Measurements from ENCODE around the gene ZNF770. TPM values are rescaled to one million over a fixed set of nuclear protein-coding genes. Genes with fewer than 3 reads are reported as not detected.
A peak's percentile ranks its signal among the peaks of the same experiment; 100 is the strongest.
"Not testable (repeated sequence)": the region's sequence is repeated elsewhere in the genome, so short reads cannot be mapped to it uniquely, and the experiment has no call there.

ZNF770 gene
- total RNA-seq, 1 experiment from 2014 or later: 22.9 TPM

DNA sequence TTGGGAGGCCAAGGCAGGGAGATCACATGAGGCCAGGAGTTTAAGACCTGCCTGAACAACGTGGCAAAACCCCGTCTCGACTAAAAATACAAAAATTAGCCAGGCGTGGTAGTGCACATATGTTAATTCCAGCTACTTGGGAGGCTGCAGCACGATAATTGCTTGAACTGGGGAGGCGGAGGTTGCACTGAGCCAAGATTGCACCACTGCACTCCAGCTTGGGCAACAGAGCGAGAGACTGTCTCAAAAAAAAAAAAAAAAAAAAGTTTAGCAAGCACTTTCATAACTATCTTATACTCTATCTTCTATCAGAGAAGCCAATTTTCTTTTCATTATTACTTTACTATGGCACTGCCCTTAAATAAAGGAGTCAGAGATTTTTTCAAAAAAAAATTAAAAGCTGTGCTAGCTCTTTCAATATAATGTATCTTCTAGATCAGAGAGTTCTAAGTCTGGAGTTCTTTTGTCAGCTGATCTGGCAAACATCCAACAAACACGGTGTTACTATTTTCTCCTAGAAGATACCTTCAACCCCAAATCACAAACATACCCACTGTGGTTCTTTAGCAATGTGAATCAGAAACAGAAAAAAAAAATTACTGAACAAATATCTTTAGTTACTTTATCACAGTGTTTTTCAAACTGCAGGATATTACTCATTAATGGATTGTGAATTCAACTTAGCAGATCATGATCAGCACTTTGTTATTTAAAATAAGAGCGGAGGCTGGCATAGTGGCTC lies 3.0 kb downstream of the ZNF770 start:
- DNase-seq (ENCODE audit: low read depth): no peak

GRCh38 chr15:34976743-34977142 lies 11.3 kb downstream of the ZNF770 start:
- no peak for DNase-seq (ENCODE audit: low read depth)

- DNase-seq (ENCODE audit: low read depth): no peak
Observed at GRCh38 chr15:34976073-34976472, 12.0 kb downstream of the ZNF770 start.

GRCh38 chr15:34973512-34973911 lies 14.6 kb downstream of the ZNF770 start:
- DNase-seq (ENCODE audit: low read depth): no peak

DNA sequence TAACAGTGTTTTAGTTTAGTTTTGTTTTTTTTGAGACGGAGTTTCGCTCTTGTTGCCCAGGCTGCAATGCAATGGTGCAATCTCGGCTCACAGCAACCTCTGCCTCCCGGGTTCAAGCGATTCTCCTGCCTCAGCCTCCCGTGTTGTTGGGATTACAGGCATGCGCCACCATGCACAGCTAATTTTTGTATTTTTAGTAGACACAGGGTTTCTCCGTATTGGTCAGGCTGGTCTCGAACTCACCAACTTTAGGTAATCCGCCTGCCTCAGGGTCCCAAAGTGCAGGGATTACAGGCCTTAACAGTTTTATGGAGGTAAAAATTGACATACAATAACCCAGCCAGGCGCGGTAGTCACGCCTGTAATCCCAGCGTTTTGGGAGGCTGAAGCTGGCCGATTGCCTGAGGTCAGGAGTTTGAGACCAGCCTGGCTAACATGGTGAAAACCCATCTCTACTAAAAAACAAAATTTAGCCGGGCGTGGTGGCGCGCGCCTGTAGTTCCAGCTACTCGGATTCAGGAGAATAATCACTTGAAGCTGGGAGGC lies 17.9 kb downstream of the ZNF770 start:
- not testable (repeated sequence) for DNase-seq (ENCODE audit: low read depth)

GRCh38 chr15:34969340-34970097 lies 18.6 kb downstream of the ZNF770 start, which contains the start of gene AQR:
AQR (minus strand) TSS chr15:34969742; CDS start chr15:34969613, 129 bp downstream.
- peak; percentile 97 for DNase-seq (ENCODE audit: low read depth)

GRCh38 chr15:34964277-34964676 lies 23.8 kb downstream of the ZNF770 start:
- no peak for DNase-seq (ENCODE audit: low read depth)

DNA sequence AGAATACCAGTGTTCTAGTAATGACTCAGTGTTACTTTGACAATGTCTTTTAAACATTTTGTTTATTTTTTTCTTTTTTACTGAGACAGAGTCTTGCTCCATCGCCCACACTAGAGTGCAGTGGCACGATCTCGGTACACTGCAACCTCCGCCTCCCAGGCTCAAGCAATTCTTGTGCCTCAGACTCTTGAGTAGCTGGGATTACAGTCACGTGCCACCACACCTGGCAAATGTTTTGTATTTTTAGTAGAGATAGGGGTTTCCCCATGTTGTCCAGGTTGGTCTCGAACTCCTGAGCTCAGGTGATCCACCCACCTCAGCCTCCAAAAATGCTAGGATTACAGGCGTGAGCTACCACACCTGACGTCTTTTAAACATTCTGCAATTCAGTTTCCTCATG lies 34.2 kb downstream of the ZNF770 start:
- DNase-seq (ENCODE audit: low read depth): no peak

DNA sequence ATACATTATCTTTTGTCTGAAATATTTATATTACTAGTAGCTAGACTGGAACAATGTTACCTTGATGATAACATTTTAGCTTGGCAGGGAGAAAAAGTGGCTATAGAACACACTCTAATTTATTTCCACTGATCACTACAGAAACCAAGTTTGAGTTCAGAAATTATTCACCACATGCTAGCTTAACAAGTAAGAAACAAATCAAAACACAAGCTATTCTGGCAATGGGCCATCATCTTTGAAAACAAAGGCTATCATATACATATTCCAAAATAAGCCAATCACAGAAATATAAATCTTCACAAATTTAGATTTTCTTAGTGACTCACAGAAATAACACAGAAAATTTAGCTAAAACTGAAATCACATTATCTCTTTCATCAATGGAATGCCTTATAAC lies 35.6 kb downstream of the ZNF770 start:
- DNase-seq (ENCODE audit: low read depth): no peak

DNA sequence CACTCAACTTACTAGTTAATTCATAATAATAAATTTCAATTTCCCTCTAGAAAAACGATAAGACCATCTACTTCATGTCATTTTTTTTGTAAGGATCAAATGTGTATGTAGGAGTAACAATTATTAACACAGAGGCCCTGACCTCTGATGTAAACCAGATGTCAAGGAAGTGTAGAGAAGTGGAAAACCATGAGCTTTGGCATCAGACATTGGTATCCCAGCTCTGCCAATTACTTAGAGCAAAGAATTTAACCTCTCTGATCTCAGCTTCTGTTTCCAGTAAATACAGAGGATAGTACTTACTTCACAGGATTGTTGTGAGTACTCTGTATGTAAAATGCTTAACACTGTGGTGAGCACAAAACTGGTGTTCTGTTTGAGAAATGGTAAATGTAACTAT lies 36.1 kb downstream of the ZNF770 start:
- no peak for DNase-seq (ENCODE audit: low read depth)

DNA sequence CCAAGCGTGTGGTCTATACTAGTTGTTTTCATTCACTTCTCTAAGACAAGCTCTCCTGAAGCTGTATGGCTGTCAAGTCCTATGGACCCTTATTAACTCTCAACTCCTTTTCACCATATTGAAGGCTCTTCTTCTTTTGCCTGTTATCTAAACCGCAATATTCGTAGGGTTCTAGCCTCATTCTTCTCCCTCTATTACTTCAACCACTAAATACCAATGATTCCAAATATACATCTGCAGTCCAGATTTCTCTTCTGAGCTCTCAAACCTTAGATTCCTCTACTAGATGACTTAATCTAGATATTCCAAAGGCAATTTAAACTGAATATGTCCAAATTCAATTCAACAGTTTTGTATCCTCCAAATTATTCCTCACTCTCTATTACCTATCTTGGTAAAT lies 43.2 kb downstream of the ZNF770 start:
- DNase-seq (ENCODE audit: low read depth): no peak

GRCh38 chr15:34943711-34944110 lies 44.4 kb downstream of the ZNF770 start:
- DNase-seq (ENCODE audit: low read depth): no peak

DNA sequence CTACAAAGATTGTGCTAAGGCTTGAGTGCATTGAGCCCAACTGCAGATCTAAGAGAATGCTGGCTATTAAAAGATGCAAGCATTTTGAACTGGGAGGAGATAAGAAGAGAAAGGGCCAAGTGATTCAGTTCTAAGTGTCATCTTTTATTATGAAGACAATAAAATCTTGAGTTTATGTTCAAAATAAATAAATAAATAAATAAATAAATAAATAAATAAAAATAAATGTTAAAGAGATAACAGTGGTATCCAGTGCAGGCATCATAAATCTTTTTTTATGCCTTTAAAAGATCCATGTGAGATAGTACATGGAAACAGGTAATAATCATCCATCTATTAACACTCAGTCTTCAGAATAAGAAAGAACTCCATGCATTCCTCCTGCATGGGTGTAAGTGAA lies 44.8 kb downstream of the ZNF770 start:
- not testable (repeated sequence) for DNase-seq (ENCODE audit: low read depth)

- no peak for DNase-seq (ENCODE audit: low read depth)
Observed at GRCh38 chr15:34942363-34942762, 45.7 kb downstream of the ZNF770 start.

DNA sequence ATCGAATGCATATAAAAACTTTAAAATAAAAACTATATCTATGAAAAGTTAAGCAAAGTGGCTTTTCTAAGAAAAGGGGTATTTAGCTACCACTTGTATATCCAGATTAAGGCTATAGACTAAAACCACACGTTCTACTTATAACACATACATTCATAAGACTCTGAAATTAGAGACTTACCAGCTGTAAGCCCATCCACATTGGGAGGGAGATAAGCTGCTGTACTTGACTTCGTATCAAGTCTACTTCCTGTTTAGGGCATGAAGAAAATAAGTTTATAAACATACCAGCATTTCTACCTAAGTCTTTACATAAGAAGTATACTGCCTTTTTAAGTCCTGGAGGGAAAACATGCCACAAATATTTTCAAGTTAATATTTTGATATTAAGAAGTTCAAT lies 46.3 kb downstream of the ZNF770 start:
- DNase-seq (ENCODE audit: low read depth): no peak

GRCh38 chr15:34941185-34941698 lies 46.8 kb downstream of the ZNF770 start:
- DNase-seq (ENCODE audit: low read depth): no peak

DNA sequence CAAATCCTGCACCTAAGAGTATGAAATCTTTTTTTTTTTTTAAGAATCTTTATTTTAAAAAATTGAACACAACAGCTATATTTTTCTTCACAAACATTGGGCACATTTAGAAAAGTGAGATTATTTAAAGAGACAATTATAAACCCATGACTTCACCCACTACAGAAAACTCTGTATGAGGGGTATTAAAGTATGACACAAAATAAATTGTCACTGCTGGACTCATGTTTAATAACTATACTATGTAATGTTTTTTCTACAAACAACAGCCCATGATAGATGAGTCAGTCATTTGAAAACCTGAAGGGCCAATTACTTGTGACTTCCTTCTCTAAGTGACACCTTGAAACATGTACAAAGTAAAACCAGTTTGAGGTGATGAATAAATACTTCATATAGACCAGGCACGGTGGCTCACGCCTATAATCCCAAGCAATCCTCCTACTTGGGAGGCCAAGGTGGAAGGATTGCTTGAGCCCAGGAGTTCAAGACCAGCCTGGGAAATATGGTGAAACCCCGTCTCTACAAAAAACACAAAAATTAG lies 54.6 kb downstream of the ZNF770 start:
- no peak for DNase-seq (ENCODE audit: low read depth)

- not testable (repeated sequence) for DNase-seq (ENCODE audit: low read depth)
Observed at GRCh38 chr15:34928349-34928748, 59.7 kb downstream of the ZNF770 start.

Data from HT1080 (cell line).